SK-MEL-5 (cell line): Measurements from ENCODE around the gene CUL5. TPM values are rescaled to one million over a fixed set of nuclear protein-coding genes. Genes with fewer than 3 reads are reported as not detected.
A peak's percentile ranks its signal among the peaks of the same experiment; 100 is the strongest.

Experiments
- DNase-seq: peaks from one replicate; pipeline ENCODE4 v3.0.0-alpha.2; 2016; ENCODE audit warnings: low read depth, low spot score
- in situ Hi-C: cut with HindIII; loops from 2 replicates; pipeline ENCODE4 v1.10.0; 2016; ENCODE audit warnings: low sequenced_read_pairs, high pct_unique_total_duplicates, low pct_unique_long_range_greater_than_20kb
- small RNA-seq, 2 experiments: library from RNA; depleted of rRNA; stranded (forward); fragments of <200 nt; gene quantifications; one replicate each; pipeline ENCODE3, GENCODE V24; 2014
- total RNA-seq: library from RNA; depleted of rRNA; stranded (reverse); fragments of >200 nt; shearing (Covaris generic); gene quantifications from 2 replicates; pipeline ENCODE4 v1.2.3, GENCODE V29; 2014; rRNA removed

The CUL5 gene
- total RNA-seq, 1 experiment from 2014 or later = 25.9 TPM

- in situ Hi-C loops = no loop called here
- DNase-seq = peak; percentile 14
These were observed 127.3 kb downstream of the CUL5 start for GRCh38 chr11:108135845-108136544.

DNA sequence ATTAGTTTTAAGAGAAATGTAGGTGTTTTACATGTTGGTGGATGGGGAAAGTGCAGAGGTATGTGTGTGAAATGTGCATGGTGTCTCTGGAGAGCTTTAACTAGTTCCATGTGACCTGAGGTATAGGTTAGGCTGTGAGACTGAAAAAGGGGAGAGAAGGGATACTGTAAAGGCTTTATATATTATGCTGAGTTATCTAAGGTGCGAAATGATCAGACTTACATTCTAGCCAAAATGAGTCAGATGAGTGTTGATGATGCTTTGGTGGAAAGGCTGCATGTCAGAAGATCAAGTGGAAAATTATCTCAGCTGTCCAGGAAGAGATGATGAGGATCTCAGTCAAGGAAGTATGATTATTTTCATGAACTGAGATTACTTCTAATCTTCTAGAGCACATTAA is 128.5 kb downstream of the CUL5 start:
- in situ Hi-C loops = no loop called here

GRCh38 chr11:108142304-108142703 is 133.6 kb downstream of the CUL5 start:
- in situ Hi-C loops = no loop called here
- DNase-seq = no peak

More for the DNA sequence above, 128.5 kb downstream of the CUL5 start:
- DNase-seq = no peak

DNA sequence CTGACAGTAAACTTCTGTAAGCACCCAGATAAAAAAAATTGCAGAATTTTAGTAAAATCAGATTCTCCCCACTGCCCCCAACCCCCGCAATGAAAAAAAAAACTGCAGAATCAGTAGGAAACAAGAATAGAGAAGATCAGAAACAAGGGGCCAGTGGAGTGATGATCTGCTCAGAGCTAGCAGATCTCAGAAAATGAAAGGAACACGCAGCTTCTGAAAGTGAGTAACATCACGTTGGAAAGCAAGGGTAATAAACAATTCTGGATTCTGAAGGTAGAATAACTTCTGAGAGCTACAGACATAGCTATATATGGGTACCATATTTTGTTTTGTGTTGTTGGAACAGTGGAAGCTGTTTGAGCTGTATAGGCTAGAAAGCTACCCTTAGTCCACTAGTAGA is 135.9 kb downstream of the CUL5 start:
- DNase-seq = no peak
- in situ Hi-C loops = no loop called here

DNA sequence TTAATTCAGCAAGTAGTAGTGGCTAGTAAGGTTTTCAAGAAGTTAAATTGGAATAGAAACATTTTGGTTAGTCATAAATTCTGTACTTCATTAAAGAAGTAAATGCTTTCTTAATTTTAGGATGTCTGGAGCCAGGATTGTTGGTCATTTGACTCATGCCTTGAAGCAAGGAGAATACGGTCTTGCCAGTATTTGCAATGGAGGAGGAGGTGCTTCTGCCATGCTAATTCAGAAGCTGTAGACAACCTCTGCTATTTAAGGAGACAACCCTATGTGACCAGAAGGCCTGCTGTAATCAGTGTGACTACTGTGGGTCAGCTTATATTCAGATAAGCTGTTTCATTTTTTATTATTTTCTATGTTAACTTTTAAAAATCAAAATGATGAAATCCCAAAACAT is 138.5 kb downstream of the CUL5 start:
- DNase-seq = no peak
- in situ Hi-C loops = no loop called here

- in situ Hi-C loops = no loop called here
- no peak for DNase-seq
These were observed 139.9 kb downstream of the CUL5 start for GRCh38 chr11:108148556-108148955.

DNA sequence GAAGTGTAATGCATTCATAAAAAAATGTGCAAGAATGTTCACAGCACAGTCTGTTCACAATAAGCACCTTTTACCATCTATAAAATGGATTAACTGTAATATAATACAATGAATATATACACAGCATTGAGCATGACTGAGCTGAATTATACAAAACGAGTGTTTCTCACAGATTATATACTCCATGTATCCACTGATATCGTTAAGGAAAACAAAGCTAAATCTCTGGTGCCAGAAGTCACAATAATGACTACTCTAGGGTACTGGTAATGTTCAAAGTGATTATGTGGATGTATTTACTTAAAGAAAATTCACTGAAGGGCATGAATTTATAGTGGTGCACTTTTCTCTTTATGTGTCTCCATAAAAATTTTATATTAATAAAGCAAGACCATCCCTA is 145.9 kb downstream of the CUL5 start:
- in situ Hi-C loops = no loop called here
- DNase-seq = no peak

Small RNA genes lying within 50 kb of the gene (small RNA-seq; reads per million reads assigned to genes)
- 0 reads per million in 2 experiments for gene RF00019

Other genes with a start within 250 kb of the CUL5 start
- 37.8 and 46.5 TPM in 2 replicates for gene SLC35F2, start 150.1 kb upstream of the CUL5 start, total RNA-seq
- gene RAB39A, start 80.5 kb upstream of the CUL5 start, total RNA-seq = 4.5 and 6.2 TPM in 2 replicates
- gene ACAT1, start 112.7 kb downstream of the CUL5 start, total RNA-seq = 108 and 145 TPM in 2 replicates
- gene NPAT, start 213.7 kb downstream of the CUL5 start, total RNA-seq = 25.4 and 26.6 TPM in 2 replicates
- 142 and 156 TPM in 2 replicates for gene ATM, start 214.2 kb downstream of the CUL5 start, total RNA-seq